Tibial artery (tissue), 4 donors: ENCODE data around the gene HIP1.
"Not testable (repeated sequence)": the region's sequence is repeated elsewhere in the genome, so short reads cannot be mapped to it uniquely, and the experiment has no call there.

Experiments
- DNase-seq, 2 donors: peaks; one replicate each; pipeline ENCODE4 v3.0.0-alpha.2; 2019
- H3K27ac ChIP-seq, 2 donors: fragments of 200-600 bp; sonication (generic) in 1 of 2; 1 replicate in 1 of 2; 2 replicates in 1 of 2; pipeline ENCODE4 v1.5.1; 2018 to 2019; ENCODE audit warnings: mild to moderate bottlenecking in 1 of 2
- H3K27me3 ChIP-seq, 2 donors: fragments of 200-600 bp; sonication (generic) in 1 of 2; one replicate each; pipeline versions ENCODE4 v1.5.1 to v1.6.0; 2016 to 2019
- H3K36me3 ChIP-seq, 3 donors: fragments of 200-600 bp; sonication (generic) in 2 of 3; one replicate each; pipeline ENCODE4 v1.5.1; 2016 to 2019; ENCODE audit warnings: mild to moderate bottlenecking in 2 of 3
- H3K4me1 ChIP-seq, 4 donors: fragments of 200-600 bp; sonication (generic) in 2 of 4; 1 replicate in 3 of 4; 2 replicates in 1 of 4; pipeline ENCODE4 v1.5.1; 2016 to 2019
- H3K4me3 ChIP-seq, 2 donors: fragments of 200-600 bp; sonication (generic) in 1 of 2; 1 replicate in 1 of 2; 2 replicates in 1 of 2; pipeline ENCODE4 v1.5.1; 2018 to 2019; ENCODE audit warnings: mild to moderate bottlenecking in 2 of 2
- H3K9me3 ChIP-seq, 3 donors: fragments of 200-600 bp; sonication (generic) in 1 of 3; one replicate each; pipeline ENCODE4 v1.5.1; 2016 to 2019
- CTCF ChIP-seq, 2 experiments: fragments of 200-600 bp in 1 of 2; fragments of 450-650 bp in 1 of 2; IDR thresholded peaks; one replicate each; pipeline ENCODE4 v1.5.1; 2017 to 2019; ENCODE audit warnings: antibody characterized with exemption in 2 of 2, mild to moderate bottlenecking in 1 of 2, moderate library complexity in 1 of 2
- intact Hi-C: fragments of 100-400 bp; cut with DNase I; formaldehyde crosslinking; loops from one replicate; pipeline ENCODE4 v1.15.0; 2023; ENCODE audit warnings: low total_unique reads

Gene HIP1

GRCh38 chr7:75690121-75690523 lies 48.6 kb downstream of the HIP1 start:
- H3K27ac ChIP-seq: no peak overlapping the region
- intact Hi-C loops: no loop called here
- no peak for TF ChIP-seq CTCF (IDR thresholded peaks at IDR 0.05)

GRCh38 chr7:75689246-75690099 lies 49.3 kb downstream of the HIP1 start:
- intact Hi-C loops: no loop called here
- no peaks in the 10 kb centered on the region for H3K36me3 ChIP-seq
- H3K27me3 ChIP-seq: no peaks in the 10 kb centered on the region
- peak in 1 of 2 donors; percentile 37 for DNase-seq
- H3K4me1 ChIP-seq: peaks cover 0 to 30% (median 15%) of the 10 kb centered on the region in 4 donors
- no peak overlapping the region for H3K4me3 ChIP-seq
- no peak for TF ChIP-seq CTCF (IDR thresholded peaks at IDR 0.05)
- H3K9me3 ChIP-seq: no peaks in the 10 kb centered on the region
- H3K27ac ChIP-seq: no peak overlapping the region

More at GRCh38 chr7:75690121-75690523, 48.6 kb downstream of the HIP1 start:
- DNase-seq: no peak
- H3K4me1 ChIP-seq: peaks cover 0 to 37% (median 15%) of the 10 kb centered on the region in 4 donors
- no peaks in the 10 kb centered on the region for H3K36me3 ChIP-seq
- no peak overlapping the region for H3K4me3 ChIP-seq
- H3K9me3 ChIP-seq: no peaks in the 10 kb centered on the region
- H3K27me3 ChIP-seq: no peaks in the 10 kb centered on the region

GRCh38 chr7:75688200-75689136 lies 50.3 kb downstream of the HIP1 start:
- TF ChIP-seq CTCF (IDR thresholded peaks at IDR 0.05): no peak
- intact Hi-C loops: no loop called here
- Histone ChIP-seq H3K27ac (peak overlapping the region; percentile 17 to 32), H3K27me3 (no peaks in the 10 kb centered on the region), H3K4me1 (peaks cover 0 to 28% (median 15%) of the 10 kb centered on the region in 4 donors), H3K36me3 (no peaks in the 10 kb centered on the region), H3K9me3 (no peaks in the 10 kb centered on the region), H3K4me3 (no peak overlapping the region)
- peak in 1 of 2 donors; percentile 62 for DNase-seq

GRCh38 chr7:75687246-75688088 lies 51.3 kb downstream of the HIP1 start:
- Histone ChIP-seq H3K4me3 (no peak overlapping the region), H3K27me3 (no peaks in the 10 kb centered on the region), H3K9me3 (no peaks in the 10 kb centered on the region), H3K4me1 (peaks cover 0 to 27% (median 15%) of the 10 kb centered on the region in 4 donors), H3K27ac (peak overlapping the region in 1 of 2 donors; percentile 17), H3K36me3 (peaks cover 0 to 4% (median 0%) of the 10 kb centered on the region in 3 donors)
- intact Hi-C loops: no loop called here
- peak in 1 of 2 donors; percentile 47 for DNase-seq
- no peak for TF ChIP-seq CTCF (IDR thresholded peaks at IDR 0.05)

- no peak for TF ChIP-seq CTCF (IDR thresholded peaks at IDR 0.05)
- no peak overlapping the region for H3K27ac ChIP-seq
- H3K4me3 ChIP-seq: no peak overlapping the region
- H3K4me1 ChIP-seq: peaks cover 0 to 20% (median 15%) of the 10 kb centered on the region in 4 donors
- DNase-seq: no peak
- H3K27me3 ChIP-seq: no peaks in the 10 kb centered on the region
- intact Hi-C loops: no loop called here
- H3K36me3 ChIP-seq: peaks cover 0 to 4% (median 0%) of the 10 kb centered on the region in 3 donors
- H3K9me3 ChIP-seq: no peaks in the 10 kb centered on the region
Measured at GRCh38 chr7:75686551-75686950, 52.2 kb downstream of the HIP1 start.

GRCh38 chr7:75682052-75682451 lies 56.7 kb downstream of the HIP1 start:
- H3K27me3 ChIP-seq, DNase-seq, H3K27ac ChIP-seq, H3K9me3 ChIP-seq, H3K36me3 ChIP-seq, intact Hi-C loops, H3K4me1 ChIP-seq, H3K4me3 ChIP-seq: not testable (repeated sequence)
